Choroid plexus epithelial cell (primary cell): Measurements from ENCODE around the gene SNX30.

ENCODE experiments used
- DNase-seq: peaks from one replicate; pipeline ENCODE4 v3.0.0-alpha.2; 2010; ENCODE audit warnings: low read depth
- H3K4me3 ChIP-seq: 2 replicates; pipeline ENCODE4 v1.5.1; 2011; ENCODE audit warnings: low read depth, mild to moderate bottlenecking, control low read depth, low read length, moderate library complexity
- TF ChIP-seq, protein P1 (sequence below): conservative IDR thresholded peaks from 2 replicates; pipeline ENCODE4 v1.5.1; 2011; ENCODE audit warnings: low read depth, mild to moderate bottlenecking, control low read depth, inconsistent platforms, low read length, moderate library complexity

The SNX30 gene

DNA sequence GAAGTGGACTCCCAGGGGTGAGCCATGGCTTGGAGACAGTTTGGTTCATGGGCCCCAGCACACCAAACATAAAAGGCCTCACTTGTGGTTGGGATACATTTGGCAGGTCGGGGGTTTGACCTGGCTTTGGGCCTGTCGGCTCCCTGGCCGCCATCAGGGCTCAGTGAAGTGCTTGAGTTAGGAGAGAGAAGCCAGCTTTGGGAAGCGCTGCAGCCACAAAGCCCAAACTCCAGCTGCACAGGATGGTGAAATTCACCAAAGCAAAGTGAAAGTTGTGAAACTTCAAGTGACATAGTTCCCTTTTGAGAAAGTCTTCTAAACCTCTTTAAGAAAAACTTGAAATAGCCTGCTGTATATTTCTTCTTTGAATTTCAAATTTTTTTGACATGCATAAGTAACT is 112.7 kb downstream of the SNX30 start:
- TF ChIP-seq, protein P1, sequence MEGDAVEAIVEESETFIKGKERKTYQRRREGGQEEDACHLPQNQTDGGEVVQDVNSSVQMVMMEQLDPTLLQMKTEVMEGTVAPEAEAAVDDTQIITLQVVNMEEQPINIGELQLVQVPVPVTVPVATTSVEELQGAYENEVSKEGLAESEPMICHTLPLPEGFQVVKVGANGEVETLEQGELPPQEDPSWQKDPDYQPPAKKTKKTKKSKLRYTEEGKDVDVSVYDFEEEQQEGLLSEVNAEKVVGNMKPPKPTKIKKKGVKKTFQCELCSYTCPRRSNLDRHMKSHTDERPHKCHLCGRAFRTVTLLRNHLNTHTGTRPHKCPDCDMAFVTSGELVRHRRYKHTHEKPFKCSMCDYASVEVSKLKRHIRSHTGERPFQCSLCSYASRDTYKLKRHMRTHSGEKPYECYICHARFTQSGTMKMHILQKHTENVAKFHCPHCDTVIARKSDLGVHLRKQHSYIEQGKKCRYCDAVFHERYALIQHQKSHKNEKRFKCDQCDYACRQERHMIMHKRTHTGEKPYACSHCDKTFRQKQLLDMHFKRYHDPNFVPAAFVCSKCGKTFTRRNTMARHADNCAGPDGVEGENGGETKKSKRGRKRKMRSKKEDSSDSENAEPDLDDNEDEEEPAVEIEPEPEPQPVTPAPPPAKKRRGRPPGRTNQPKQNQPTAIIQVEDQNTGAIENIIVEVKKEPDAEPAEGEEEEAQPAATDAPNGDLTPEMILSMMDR, result no peak
- DNase-seq, result peak; percentile 46
- no peak overlapping the region for H3K4me3 ChIP-seq

DNA sequence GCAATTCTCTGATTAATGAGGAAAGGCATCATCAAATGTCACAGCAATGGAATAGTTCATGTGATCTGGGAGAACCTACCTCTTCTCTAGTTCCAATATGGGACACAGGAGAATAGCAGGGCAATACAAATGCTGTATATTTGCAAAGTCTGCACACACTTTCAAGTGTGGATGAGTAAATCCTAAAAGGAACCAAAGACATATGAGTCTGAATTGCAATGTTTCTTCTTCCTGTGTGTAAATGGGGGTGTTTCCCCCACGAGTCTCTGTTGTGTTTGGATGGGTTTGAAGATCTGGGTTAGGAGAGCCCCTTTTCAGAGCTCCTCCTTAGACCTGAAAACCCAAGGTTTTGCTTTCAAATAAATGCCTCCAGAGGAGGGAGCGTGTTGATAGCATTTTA is 113.2 kb downstream of the SNX30 start:
- H3K4me3 ChIP-seq, result no peak overlapping the region
- TF ChIP-seq, protein P1, result no peak
- no peak for DNase-seq

DNA sequence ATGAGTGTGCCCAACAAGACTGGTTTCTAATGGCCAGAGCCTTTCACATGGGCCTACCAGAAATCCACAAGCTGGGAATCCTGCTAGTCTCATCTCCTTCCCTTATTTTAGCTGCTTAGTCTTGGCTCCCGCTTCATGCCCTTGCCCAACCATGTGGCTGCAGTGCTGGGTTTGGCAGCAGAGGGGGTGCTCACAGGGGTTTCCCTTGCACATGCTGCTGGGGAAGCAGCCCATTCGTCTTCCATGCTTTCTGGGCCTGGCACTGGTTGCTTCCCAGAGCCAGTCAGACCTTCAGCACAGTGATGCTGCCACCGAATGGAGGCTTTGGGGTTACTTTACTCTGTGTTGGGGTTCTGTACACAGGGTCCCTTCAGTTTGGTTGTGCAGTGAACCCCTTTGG is 113.8 kb downstream of the SNX30 start:
- no peak for DNase-seq
- TF ChIP-seq, protein P1, result no peak
- no peak overlapping the region for H3K4me3 ChIP-seq

DNA sequence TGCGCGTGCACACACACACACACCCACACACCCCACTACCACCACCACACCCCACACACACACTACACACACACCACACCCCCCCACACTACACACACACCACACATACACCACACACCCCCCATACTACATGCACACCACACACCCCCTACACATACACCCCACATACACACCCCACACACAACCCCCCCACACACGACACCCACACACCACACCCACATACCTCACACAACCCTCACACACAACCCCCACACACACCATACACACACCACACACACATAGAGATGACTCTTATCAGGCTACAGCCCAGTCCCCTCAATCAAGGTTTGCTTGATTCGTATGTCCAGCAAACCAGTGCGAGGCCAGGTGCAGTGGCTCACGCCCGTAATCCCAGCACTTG is 114.4 kb downstream of the SNX30 start:
- no peak for DNase-seq
- TF ChIP-seq, protein P1, result no peak
- H3K4me3 ChIP-seq, result no peak overlapping the region

DNA sequence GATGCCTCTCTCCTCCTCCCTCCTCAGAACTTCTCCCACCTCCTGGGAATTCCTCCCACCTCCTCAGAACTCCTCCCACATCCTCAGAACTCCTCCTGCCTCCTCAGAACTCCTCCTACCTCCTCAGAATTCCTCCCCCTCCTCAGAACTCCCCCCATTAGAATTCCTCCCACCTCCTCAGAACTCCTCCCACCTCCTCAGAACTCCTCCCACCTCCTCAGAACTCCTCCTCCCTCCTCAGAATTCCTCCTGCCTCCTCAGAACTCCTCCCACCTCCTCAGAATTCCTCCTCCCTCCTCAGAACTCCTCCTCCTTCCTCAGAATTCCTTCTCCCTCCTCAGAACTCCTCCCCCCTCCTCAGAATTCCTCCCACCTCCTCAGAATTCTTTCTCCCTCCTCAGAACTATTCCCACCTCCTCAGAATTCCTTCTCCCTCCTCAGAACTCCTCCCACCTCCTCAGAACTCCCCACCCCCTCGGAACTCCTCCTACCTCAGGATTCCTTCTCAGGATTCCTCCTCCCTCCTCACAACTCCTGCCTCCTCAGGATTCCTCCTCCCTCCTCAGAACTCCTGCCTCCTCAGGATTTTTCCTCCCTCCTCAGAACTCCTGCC is 116.2 kb downstream of the SNX30 start:
- peak; percentile 57 for DNase-seq
- TF ChIP-seq, protein P1, result no peak

DNA sequence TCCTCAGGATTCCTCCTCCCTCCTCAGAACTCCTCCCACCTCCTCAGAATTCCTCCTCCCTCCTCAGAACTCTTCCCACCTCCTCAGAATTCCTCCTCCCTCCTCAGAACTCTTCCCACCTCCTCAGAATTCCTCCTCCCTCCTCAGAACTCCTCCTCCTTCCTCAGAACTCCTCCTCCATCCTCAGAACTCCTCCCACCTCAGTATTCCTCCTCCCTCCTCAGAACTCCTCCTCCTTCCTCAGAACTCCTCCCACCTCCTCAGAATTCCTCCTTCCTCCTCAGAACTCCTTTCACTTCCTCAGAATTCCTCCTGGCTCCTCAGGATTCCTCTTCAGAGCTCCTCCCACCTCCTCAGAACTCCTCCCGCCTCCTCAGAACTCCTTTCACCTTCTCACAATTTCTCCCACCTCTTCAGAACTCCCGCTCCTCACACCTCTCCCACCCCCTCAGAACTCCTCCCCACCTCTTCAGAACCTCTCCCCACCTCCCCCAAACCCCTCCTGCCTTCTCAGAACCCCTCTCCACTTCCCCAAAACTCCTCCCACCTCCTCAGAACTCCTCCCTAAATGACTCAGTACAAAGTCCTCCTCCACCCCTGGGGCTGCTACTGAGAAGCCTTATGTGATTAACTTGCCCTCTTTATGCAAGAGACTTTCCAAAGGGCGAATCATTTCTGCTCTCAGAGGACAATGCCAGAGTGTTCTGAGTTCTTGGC is 116.9 kb downstream of the SNX30 start:
- peak; percentile 78 for DNase-seq
- TF ChIP-seq, protein P1, result no peak
- H3K4me3 ChIP-seq, result no peak overlapping the region

More for the DNA sequence above, 116.2 kb downstream of the SNX30 start:
- H3K4me3 ChIP-seq, result no peak overlapping the region

DNA sequence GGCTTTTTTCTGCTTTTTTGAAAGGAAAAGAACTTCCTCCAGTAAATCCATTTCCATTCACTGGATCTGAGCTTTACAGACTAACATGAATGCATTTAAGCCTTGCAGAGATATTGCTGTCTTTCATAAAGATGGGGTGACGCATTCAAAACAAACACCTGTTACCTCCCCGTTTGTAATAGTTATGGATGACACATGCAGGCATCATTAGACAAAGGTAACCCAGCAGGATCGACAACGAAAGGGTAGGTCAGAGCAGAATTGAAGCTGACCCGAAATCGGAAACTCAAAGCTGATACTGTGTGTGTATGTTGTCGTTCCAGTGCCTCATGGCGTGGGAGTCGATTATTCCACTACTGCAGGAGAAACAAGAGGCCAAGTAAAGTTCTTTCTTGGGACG is 117.9 kb downstream of the SNX30 start:
- no peak for DNase-seq
- TF ChIP-seq, protein P1, result no peak
- no peak overlapping the region for H3K4me3 ChIP-seq
